ENCODE results near the gene SYP.

SYP gene

DNA sequence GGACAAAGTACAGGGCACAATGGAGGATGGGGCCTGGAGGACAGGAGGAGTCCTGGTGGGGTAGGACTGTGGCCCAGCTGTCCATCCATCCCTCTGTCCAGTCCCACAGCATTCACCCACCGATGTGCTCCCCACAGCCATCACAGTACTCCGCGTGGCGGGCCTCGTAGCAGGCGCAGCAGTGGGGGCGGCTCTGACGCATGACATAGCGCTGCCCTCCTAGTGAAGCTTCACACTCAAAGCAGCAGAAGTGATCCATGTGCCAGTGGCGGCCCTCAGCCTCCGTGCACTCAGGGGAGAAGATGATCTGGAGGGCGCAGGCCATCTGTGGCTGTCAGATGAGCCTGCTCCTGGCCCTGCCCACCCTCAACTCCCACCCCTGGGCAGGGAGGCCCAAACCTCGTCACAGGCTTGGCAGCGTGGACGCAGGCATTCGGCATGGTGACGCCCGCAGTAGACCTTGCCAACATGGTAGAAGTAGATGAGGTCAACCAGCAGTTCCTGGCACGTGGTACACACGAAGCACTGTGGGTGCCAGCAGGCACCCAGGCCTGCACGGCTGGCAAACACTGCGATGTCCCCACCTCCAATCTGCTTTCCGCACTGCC, 22.0 kb downstream of the SYP start:
- no peak for DNase-seq
- H2BK120ac ChIP-seq (ENCODE audit: low read depth, low read length), result no peak overlapping the region
- no peak overlapping the region for H3K4me3 ChIP-seq (ENCODE audit: insufficient read depth in 1 of 2, low read depth in 1 of 2, low read length in 2 of 2)
- no peak overlapping the region for H2AK5ac ChIP-seq (ENCODE audit: low read length, severe bottlenecking)
- H3K27ac ChIP-seq (ENCODE audit: low read length, poor library complexity, severe bottlenecking), result no peak overlapping the region
- H3K4ac ChIP-seq (ENCODE audit: low read depth in 1 of 2, low read length in 2 of 2), result no peak overlapping the region
- peaks cover 4% of the 10 kb centered on the region for H3K4me1 ChIP-seq (ENCODE audit: control insufficient read depth, insufficient read depth, low read depth, low read length)
- no peak overlapping the region for H3K14ac ChIP-seq (ENCODE audit: low read length in 2 of 2)
- H4K8ac ChIP-seq (ENCODE audit: low read length), result no peak overlapping the region
- 97% methylated on average over 23 of the region's 23 CpGs for WGBS
- H3K9me3 ChIP-seq (ENCODE audit: control insufficient read depth, low read length), result no peaks in the 10 kb centered on the region
- no peaks in the 10 kb centered on the region for H3K27me3 ChIP-seq (ENCODE audit: control insufficient read depth in 1 of 2, insufficient read depth in 1 of 2, low read length in 2 of 2)
- peaks cover 21 to 66% of the 10 kb centered on the region in 2 experiments for H3K36me3 ChIP-seq (ENCODE audit: control insufficient read depth in 1 of 2, insufficient read depth in 2 of 2, low read depth in 1 of 2, low read length in 2 of 2)
- no peak overlapping the region for H4K91ac ChIP-seq (ENCODE audit: low read length)
- no peak overlapping the region for H3K18ac ChIP-seq (ENCODE audit: low read depth in 1 of 2, low read length in 2 of 2)
- H2BK5ac ChIP-seq (ENCODE audit: low read depth, low read length, poor library complexity, severe bottlenecking), result no peak overlapping the region
- no peak overlapping the region for H2BK15ac ChIP-seq (ENCODE audit: low read depth, poor library complexity, severe bottlenecking)
- peaks cover 4% of the 10 kb centered on the region for H3K79me1 ChIP-seq (replicated peaks; ENCODE audit: low read length, poor library complexity, severe bottlenecking)
- no peak overlapping the region for H3K9ac ChIP-seq (ENCODE audit: low read length)
- H2AFZ ChIP-seq (ENCODE audit: low read depth, low read length), result no peak overlapping the region
- no peak overlapping the region for H2BK12ac ChIP-seq (ENCODE audit: low read length in 2 of 2)
- no peak overlapping the region for H3K23ac ChIP-seq (ENCODE audit: low read length in 2 of 2)
- no peak overlapping the region for H3K4me2 ChIP-seq (ENCODE audit: low read length, poor library complexity, severe bottlenecking)

DNA sequence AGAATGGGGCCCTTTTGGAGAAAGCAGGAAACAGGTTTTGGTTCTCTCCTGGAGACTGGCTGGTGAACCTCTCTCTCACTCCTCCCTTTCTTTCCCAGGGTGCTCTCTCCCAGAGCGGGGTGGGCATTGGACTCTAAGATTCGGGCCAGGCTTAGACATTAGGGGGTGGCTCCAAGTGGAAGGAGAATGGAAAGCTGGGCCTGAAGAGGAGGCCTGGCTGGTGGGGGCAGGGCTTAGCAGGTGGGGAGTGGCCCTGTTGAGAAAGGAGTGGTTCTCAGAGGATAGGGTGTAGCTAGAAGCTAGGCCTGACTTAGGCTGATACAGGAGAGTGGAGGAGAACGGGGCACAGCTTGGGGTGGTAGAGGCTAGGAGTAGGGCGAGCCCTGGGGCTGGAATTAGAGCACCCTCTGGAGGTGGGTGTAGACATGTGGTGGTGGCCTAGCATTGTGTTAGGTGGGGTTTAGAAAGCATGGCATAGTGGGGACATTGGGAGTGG, 22.6 kb downstream of the SYP start:
- no peaks in the 10 kb centered on the region for H3K27me3 ChIP-seq (ENCODE audit: control insufficient read depth in 1 of 2, insufficient read depth in 1 of 2, low read length in 2 of 2)
- H3K23ac ChIP-seq (ENCODE audit: low read length in 2 of 2), result no peak overlapping the region
- no peak overlapping the region for H2BK5ac ChIP-seq (ENCODE audit: low read depth, low read length, poor library complexity, severe bottlenecking)
- H3K18ac ChIP-seq (ENCODE audit: low read depth in 1 of 2, low read length in 2 of 2), result no peak overlapping the region
- H3K4me2 ChIP-seq (ENCODE audit: low read length, poor library complexity, severe bottlenecking), result no peak overlapping the region
- H4K91ac ChIP-seq (ENCODE audit: low read length), result no peak overlapping the region
- no peaks in the 10 kb centered on the region for H3K9me3 ChIP-seq (ENCODE audit: control insufficient read depth, low read length)
- peak overlapping the region; percentile 3 for H2BK120ac ChIP-seq (ENCODE audit: low read depth, low read length)
- H3K27ac ChIP-seq (ENCODE audit: low read length, poor library complexity, severe bottlenecking), result no peak overlapping the region
- no peak overlapping the region for H2BK15ac ChIP-seq (ENCODE audit: low read depth, poor library complexity, severe bottlenecking)
- H3K79me1 ChIP-seq (replicated peaks; ENCODE audit: low read length, poor library complexity, severe bottlenecking), result peaks cover 4% of the 10 kb centered on the region
- H3K14ac ChIP-seq (ENCODE audit: low read length in 2 of 2), result no peak overlapping the region
- no peak overlapping the region for H2AFZ ChIP-seq (ENCODE audit: low read depth, low read length)
- WGBS, result 100% methylated on average over 4 of the region's 4 CpGs
- H3K9ac ChIP-seq (ENCODE audit: low read length), result no peak overlapping the region
- H2AK5ac ChIP-seq (ENCODE audit: low read length, severe bottlenecking), result no peak overlapping the region
- no peak for DNase-seq
- H3K4ac ChIP-seq (ENCODE audit: low read depth in 1 of 2, low read length in 2 of 2), result no peak overlapping the region
- peaks cover 5% of the 10 kb centered on the region for H3K4me1 ChIP-seq (ENCODE audit: control insufficient read depth, insufficient read depth, low read depth, low read length)
- H3K4me3 ChIP-seq (ENCODE audit: insufficient read depth in 1 of 2, low read depth in 1 of 2, low read length in 2 of 2), result no peak overlapping the region
- H4K8ac ChIP-seq (ENCODE audit: low read length), result no peak overlapping the region
- H2BK12ac ChIP-seq (ENCODE audit: low read length in 2 of 2), result no peak overlapping the region
- peaks cover 20 to 63% of the 10 kb centered on the region in 2 experiments for H3K36me3 ChIP-seq (ENCODE audit: control insufficient read depth in 1 of 2, insufficient read depth in 2 of 2, low read depth in 1 of 2, low read length in 2 of 2)

DNA sequence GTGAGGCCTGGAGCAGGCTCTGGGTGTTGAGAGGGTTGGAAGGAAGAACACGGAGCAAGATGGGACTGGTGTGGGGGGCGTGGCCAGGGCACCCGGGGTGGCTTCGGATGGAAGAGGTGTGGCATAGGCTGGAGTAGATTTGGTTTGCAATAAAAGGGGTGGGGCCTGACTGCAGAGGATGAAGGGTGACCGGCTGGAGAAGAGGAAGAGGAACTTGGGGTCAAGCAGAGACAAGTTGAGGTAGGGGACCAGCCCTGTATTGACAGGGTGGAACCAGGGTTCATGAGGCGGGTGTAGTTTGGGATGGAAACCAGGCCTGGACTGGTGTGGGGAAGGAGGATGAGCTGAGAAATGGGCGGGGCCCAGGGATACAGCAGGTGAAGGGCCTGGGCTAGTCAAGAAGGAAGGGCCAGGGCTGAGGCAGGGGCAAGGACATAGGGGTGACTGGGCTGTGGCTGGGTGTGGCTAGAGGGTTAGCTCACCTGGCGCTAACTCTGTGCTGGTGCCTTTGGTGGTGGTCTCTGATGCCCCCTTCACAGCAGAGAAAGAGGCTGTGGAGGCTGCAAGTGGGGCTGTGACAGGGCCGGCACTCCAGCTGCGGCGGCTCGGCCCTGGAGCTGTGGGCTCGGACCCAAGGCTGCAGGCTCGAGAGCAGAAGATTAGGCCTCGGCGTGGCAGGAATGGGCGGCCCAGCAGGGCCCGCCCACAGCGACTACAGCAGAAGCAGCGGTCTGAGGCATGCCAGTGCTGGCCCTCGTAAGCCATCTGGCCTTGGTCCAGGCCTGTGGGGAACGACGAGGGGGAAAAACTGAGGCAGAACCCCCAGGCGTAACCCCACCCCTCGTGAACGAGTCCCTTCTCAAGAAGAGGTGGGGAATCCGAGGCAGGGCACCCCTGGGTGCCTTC, 23.3 kb downstream of the SYP start:
- Histone ChIP-seq H2BK12ac (ENCODE audit: low read length in 2 of 2) (no peak overlapping the region), H3K9ac (ENCODE audit: low read length) (no peak overlapping the region), H3K27me3 (ENCODE audit: control insufficient read depth in 1 of 2, insufficient read depth in 1 of 2, low read length in 2 of 2) (no peaks in the 10 kb centered on the region), H3K14ac (ENCODE audit: low read length in 2 of 2) (no peak overlapping the region), H2BK15ac (ENCODE audit: low read depth, poor library complexity, severe bottlenecking) (no peak overlapping the region), H3K27ac (ENCODE audit: low read length, poor library complexity, severe bottlenecking) (no peak overlapping the region), H3K4me1 (ENCODE audit: control insufficient read depth, insufficient read depth, low read depth, low read length) (peaks cover 5% of the 10 kb centered on the region), H2BK120ac (ENCODE audit: low read depth, low read length) (peak overlapping the region; percentile 3), H2BK5ac (ENCODE audit: low read depth, low read length, poor library complexity, severe bottlenecking) (no peak overlapping the region), H4K91ac (ENCODE audit: low read length) (no peak overlapping the region), H3K4me2 (ENCODE audit: low read length, poor library complexity, severe bottlenecking) (no peak overlapping the region), H4K8ac (ENCODE audit: low read length) (no peak overlapping the region), H3K9me3 (ENCODE audit: control insufficient read depth, low read length) (no peaks in the 10 kb centered on the region), H3K23ac (ENCODE audit: low read length in 2 of 2) (no peak overlapping the region), H3K4me3 (ENCODE audit: insufficient read depth in 1 of 2, low read depth in 1 of 2, low read length in 2 of 2) (no peak overlapping the region), H3K36me3 (ENCODE audit: control insufficient read depth in 1 of 2, insufficient read depth in 2 of 2, low read depth in 1 of 2, low read length in 2 of 2) (peaks cover 20 to 61% of the 10 kb centered on the region in 2 experiments), H2AFZ (ENCODE audit: low read depth, low read length) (no peak overlapping the region), H3K18ac (ENCODE audit: low read depth in 1 of 2, low read length in 2 of 2) (no peak overlapping the region), H2AK5ac (ENCODE audit: low read length, severe bottlenecking) (no peak overlapping the region), H3K4ac (ENCODE audit: low read depth in 1 of 2, low read length in 2 of 2) (no peak overlapping the region), H3K79me1 (replicated peaks; ENCODE audit: low read length, poor library complexity, severe bottlenecking) (peaks cover 2% of the 10 kb centered on the region)
- no peak for DNase-seq
- 97% methylated on average over 21 of the region's 27 CpGs for WGBS

Measured in mesenchymal stem cell (in vitro differentiated cells and primary cell).